ENCODE data around the gene USP6NL. TPM values are rescaled to one million over a fixed set of nuclear protein-coding genes. Genes with fewer than 3 reads are reported as not detected.

Gene USP6NL
- total RNA-seq, 1 donor from 2014 or later, result 13.3 TPM

- H3K27ac Mint-ChIP-seq (ENCODE audit: unreplicated experiment), result no peak overlapping the region
- TF ChIP-seq CTCF (IDR thresholded peaks at IDR 0.05; ENCODE audit: partially characterized antibody, unreplicated experiment), result no peak
- peaks cover 7% of the 10 kb centered on the region for H3K9me3 Mint-ChIP-seq (ENCODE audit: unreplicated experiment)
- H3K36me3 Mint-ChIP-seq (ENCODE audit: unreplicated experiment), result peaks cover 5% of the 10 kb centered on the region
- H3K27me3 Mint-ChIP-seq (ENCODE audit: unreplicated experiment), result peaks cover 2% of the 10 kb centered on the region
- no peaks in the 10 kb centered on the region for H3K4me1 Mint-ChIP-seq (ENCODE audit: low read depth, unreplicated experiment)
- no peak overlapping the region for H3K4me3 Mint-ChIP-seq (ENCODE audit: unreplicated experiment)
- DNase-seq, result no peak
Observed at GRCh38 chr10:11449761-11450160, 161.7 kb downstream of the USP6NL start.

DNA sequence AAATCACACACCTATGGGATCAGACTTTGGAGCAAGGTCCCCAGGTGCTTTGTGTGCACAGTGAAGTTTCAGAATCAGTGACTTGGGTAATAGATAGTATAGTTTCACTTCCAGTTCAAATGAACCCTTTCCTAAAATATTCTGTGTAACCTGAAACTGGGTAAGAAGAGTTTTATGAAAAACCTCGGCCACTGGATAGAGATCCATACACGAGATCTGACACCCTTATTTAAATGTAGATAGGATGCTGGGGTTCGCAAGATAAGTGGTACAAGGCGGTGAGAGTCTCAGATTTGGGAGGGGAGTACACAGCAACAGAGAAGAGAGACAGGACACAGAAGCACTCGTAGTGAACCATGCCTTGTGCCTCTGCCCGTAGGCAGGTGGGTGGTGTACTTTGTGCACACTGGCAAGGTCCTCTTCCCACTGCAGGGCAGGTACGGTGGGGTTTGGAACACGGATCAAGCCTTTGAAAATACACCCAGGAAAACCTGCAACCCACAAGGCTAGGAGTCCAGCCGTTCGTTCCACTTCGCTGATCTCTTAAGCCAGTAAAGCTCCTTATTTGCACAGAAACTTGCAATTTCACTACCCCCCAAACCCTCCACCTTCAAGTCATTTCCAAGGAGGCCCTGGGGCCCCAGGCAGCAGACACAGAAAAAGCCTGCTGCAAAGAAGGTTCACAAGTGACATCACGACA lies 162.8 kb downstream of the USP6NL start:
- H3K27ac Mint-ChIP-seq (ENCODE audit: unreplicated experiment), result no peak overlapping the region
- H3K4me1 Mint-ChIP-seq (ENCODE audit: low read depth, unreplicated experiment), result no peaks in the 10 kb centered on the region
- DNase-seq, result no peak
- peaks cover 7% of the 10 kb centered on the region for H3K9me3 Mint-ChIP-seq (ENCODE audit: unreplicated experiment)
- no peaks in the 10 kb centered on the region for H3K36me3 Mint-ChIP-seq (ENCODE audit: unreplicated experiment)
- H3K4me3 Mint-ChIP-seq (ENCODE audit: unreplicated experiment), result no peak overlapping the region
- peaks cover 1% of the 10 kb centered on the region for H3K27me3 Mint-ChIP-seq (ENCODE audit: unreplicated experiment)
- no peak for TF ChIP-seq CTCF (IDR thresholded peaks at IDR 0.05; ENCODE audit: partially characterized antibody, unreplicated experiment)

DNA sequence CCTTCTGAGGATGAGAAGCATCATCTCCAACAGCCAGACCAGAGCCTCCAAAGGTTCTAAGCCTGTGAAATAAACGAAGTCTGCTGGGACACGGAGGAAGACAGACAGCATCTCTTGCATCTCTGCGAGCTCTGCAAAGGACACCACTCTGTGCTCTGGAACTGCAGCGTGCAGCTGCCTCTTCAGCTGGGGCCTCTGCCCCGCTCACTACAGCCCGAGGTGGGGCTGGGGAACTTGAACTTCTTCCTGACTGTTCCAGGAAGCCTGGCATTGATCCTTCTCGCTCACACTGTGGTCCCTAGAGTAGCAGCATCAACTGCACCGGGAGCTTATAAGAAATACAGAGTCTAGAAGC lies 163.3 kb downstream of the USP6NL start:
- TF ChIP-seq CTCF (IDR thresholded peaks at IDR 0.05; ENCODE audit: partially characterized antibody, unreplicated experiment), result no peak
- peaks cover 7% of the 10 kb centered on the region for H3K9me3 Mint-ChIP-seq (ENCODE audit: unreplicated experiment)
- H3K27ac Mint-ChIP-seq (ENCODE audit: unreplicated experiment), result no peak overlapping the region
- no peaks in the 10 kb centered on the region for H3K36me3 Mint-ChIP-seq (ENCODE audit: unreplicated experiment)
- H3K4me3 Mint-ChIP-seq (ENCODE audit: unreplicated experiment), result no peak overlapping the region
- DNase-seq, result no peak
- H3K27me3 Mint-ChIP-seq (ENCODE audit: unreplicated experiment), result peaks cover 1% of the 10 kb centered on the region
- no peaks in the 10 kb centered on the region for H3K4me1 Mint-ChIP-seq (ENCODE audit: low read depth, unreplicated experiment)

DNA sequence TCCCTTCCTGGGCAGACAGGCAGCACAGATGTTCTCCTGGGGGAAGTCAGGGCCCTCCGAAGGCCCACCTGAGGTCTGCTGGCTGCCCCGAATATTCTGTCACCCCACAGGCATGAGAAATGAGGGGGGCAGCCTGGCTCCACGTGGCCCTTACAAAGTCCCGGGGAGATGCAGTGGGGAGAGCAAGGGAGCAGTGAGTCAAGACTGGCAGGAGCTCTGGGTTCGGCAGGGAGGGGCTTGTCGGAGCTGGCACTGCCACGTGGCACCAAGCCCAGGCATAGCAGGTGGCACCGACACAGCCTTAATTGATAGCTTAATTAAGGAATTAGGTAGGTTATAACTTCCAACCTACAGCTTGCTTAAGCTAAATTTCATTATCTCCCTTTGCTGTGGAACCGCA lies 163.9 kb downstream of the USP6NL start:
- DNase-seq, result no peak
- TF ChIP-seq CTCF (IDR thresholded peaks at IDR 0.05; ENCODE audit: partially characterized antibody, unreplicated experiment), result no peak
- Mint-ChIP-seq H3K9me3 (ENCODE audit: unreplicated experiment) (peaks cover 7% of the 10 kb centered on the region), H3K36me3 (ENCODE audit: unreplicated experiment) (no peaks in the 10 kb centered on the region), H3K4me3 (ENCODE audit: unreplicated experiment) (no peak overlapping the region), H3K27me3 (ENCODE audit: unreplicated experiment) (peaks cover 1% of the 10 kb centered on the region), H3K4me1 (ENCODE audit: low read depth, unreplicated experiment) (no peaks in the 10 kb centered on the region), H3K27ac (ENCODE audit: unreplicated experiment) (no peak overlapping the region)

- Mint-ChIP-seq H3K27me3 (ENCODE audit: unreplicated experiment) (peaks cover 1% of the 10 kb centered on the region), H3K4me3 (ENCODE audit: unreplicated experiment) (no peak overlapping the region), H3K36me3 (ENCODE audit: unreplicated experiment) (no peaks in the 10 kb centered on the region), H3K9me3 (ENCODE audit: unreplicated experiment) (peaks cover 7% of the 10 kb centered on the region), H3K27ac (ENCODE audit: unreplicated experiment) (no peak overlapping the region), H3K4me1 (ENCODE audit: low read depth, unreplicated experiment) (no peaks in the 10 kb centered on the region)
- DNase-seq, result no peak
- no peak for TF ChIP-seq CTCF (IDR thresholded peaks at IDR 0.05; ENCODE audit: partially characterized antibody, unreplicated experiment)
Observed at GRCh38 chr10:11446864-11447263, 164.6 kb downstream of the USP6NL start.

Data from glutamatergic neuron (in vitro differentiated cells).